Ishikawa (cell line): ENCODE results near the gene GCLM.

Source experiments
- CEBPB ChIP-seq: IDR thresholded peaks from 2 replicates; pipeline ENCODE4 v1.6.1; 2012
- RAD21 ChIP-seq: IDR thresholded peaks from 2 replicates; pipeline ENCODE4 v1.6.1; 2012; ENCODE audit warnings: low read depth
- TAF1 ChIP-seq: IDR thresholded peaks from 2 replicates; pipeline ENCODE4 v1.6.1; 2012; ENCODE audit warnings: low read depth, mild to moderate bottlenecking
- TCF12 ChIP-seq: IDR thresholded peaks from 2 replicates; pipeline ENCODE4 v1.6.1; 2012; ENCODE audit warnings: low read depth
- YY1 ChIP-seq: IDR thresholded peaks from 2 replicates; pipeline ENCODE4 v1.6.1; 2012; ENCODE audit warnings: low read depth
- TF ChIP-seq, protein P1 (sequence below): IDR thresholded peaks from 2 replicates; pipeline ENCODE4 v1.6.1; 2012; ENCODE audit warnings: low read depth, mild to moderate bottlenecking
- TF ChIP-seq, protein P2 (sequence below): IDR thresholded peaks from 2 replicates; pipeline ENCODE4 v1.6.1; 2012

GRCh38 chr1:93869653-93870052 is 39.6 kb downstream of the GCLM start:
- TF ChIP-seq YY1, result no peak
- TF ChIP-seq RAD21, result no peak
- TF ChIP-seq, protein P1, sequence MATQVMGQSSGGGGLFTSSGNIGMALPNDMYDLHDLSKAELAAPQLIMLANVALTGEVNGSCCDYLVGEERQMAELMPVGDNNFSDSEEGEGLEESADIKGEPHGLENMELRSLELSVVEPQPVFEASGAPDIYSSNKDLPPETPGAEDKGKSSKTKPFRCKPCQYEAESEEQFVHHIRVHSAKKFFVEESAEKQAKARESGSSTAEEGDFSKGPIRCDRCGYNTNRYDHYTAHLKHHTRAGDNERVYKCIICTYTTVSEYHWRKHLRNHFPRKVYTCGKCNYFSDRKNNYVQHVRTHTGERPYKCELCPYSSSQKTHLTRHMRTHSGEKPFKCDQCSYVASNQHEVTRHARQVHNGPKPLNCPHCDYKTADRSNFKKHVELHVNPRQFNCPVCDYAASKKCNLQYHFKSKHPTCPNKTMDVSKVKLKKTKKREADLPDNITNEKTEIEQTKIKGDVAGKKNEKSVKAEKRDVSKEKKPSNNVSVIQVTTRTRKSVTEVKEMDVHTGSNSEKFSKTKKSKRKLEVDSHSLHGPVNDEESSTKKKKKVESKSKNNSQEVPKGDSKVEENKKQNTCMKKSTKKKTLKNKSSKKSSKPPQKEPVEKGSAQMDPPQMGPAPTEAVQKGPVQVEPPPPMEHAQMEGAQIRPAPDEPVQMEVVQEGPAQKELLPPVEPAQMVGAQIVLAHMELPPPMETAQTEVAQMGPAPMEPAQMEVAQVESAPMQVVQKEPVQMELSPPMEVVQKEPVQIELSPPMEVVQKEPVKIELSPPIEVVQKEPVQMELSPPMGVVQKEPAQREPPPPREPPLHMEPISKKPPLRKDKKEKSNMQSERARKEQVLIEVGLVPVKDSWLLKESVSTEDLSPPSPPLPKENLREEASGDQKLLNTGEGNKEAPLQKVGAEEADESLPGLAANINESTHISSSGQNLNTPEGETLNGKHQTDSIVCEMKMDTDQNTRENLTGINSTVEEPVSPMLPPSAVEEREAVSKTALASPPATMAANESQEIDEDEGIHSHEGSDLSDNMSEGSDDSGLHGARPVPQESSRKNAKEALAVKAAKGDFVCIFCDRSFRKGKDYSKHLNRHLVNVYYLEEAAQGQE, result no peak
- TF ChIP-seq TAF1, result no peak
- TF ChIP-seq CEBPB, result no peak
- TF ChIP-seq, protein P2, sequence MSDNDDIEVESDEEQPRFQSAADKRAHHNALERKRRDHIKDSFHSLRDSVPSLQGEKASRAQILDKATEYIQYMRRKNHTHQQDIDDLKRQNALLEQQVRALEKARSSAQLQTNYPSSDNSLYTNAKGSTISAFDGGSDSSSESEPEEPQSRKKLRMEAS, result no peak
- TF ChIP-seq TCF12, result no peak
